Measurements from ENCODE around the gene CCDC40.

CCDC40 gene

GRCh38 chr17:80110447-80110812 lies 74.0 kb downstream of the CCDC40 start:
- H3K4me3 ChIP-seq (ENCODE audit: low read depth, low read length): no peak overlapping the region
- in situ Hi-C loops (cut with HindIII; ENCODE audit: low sequenced_read_pairs): no loop called here
- no peak for TF ChIP-seq CTCF (IDR thresholded peaks at IDR 0.05; ENCODE audit: low read depth, low read length, missing control alignments)
- DNase-seq (ENCODE audit: low read depth): no peak

GRCh38 chr17:80110927-80111701 lies 74.7 kb downstream of the CCDC40 start:
- in situ Hi-C loops (cut with HindIII; ENCODE audit: low sequenced_read_pairs): no loop called here
- no peak for TF ChIP-seq CTCF (IDR thresholded peaks at IDR 0.05; ENCODE audit: low read depth, low read length, missing control alignments)

GRCh38 chr17:80111702-80112470 lies 75.4 kb downstream of the CCDC40 start:
- no peak overlapping the region for H3K4me3 ChIP-seq (ENCODE audit: low read depth, low read length)
- in situ Hi-C loops (cut with HindIII; ENCODE audit: low sequenced_read_pairs): no loop called here
- TF ChIP-seq CTCF (IDR thresholded peaks at IDR 0.05; ENCODE audit: low read depth, low read length, missing control alignments): no peak
- DNase-seq (ENCODE audit: low read depth): no peak

More at GRCh38 chr17:80110927-80111701, 74.7 kb downstream of the CCDC40 start:
- H3K4me3 ChIP-seq (ENCODE audit: low read depth, low read length): no peak overlapping the region
- DNase-seq (ENCODE audit: low read depth): no peak

- H3K4me3 ChIP-seq (ENCODE audit: low read depth, low read length): no peak overlapping the region
- TF ChIP-seq CTCF (IDR thresholded peaks at IDR 0.05; ENCODE audit: low read depth, low read length, missing control alignments): no peak
- DNase-seq (ENCODE audit: low read depth): no peak
- in situ Hi-C loops (cut with HindIII; ENCODE audit: low sequenced_read_pairs): no loop called here
Observed at GRCh38 chr17:80112471-80113032, 76.1 kb downstream of the CCDC40 start.

- in situ Hi-C loops (cut with HindIII; ENCODE audit: low sequenced_read_pairs): no loop called here
- no peak for TF ChIP-seq CTCF (IDR thresholded peaks at IDR 0.05; ENCODE audit: low read depth, low read length, missing control alignments)
- no peak for DNase-seq (ENCODE audit: low read depth)
- no peak overlapping the region for H3K4me3 ChIP-seq (ENCODE audit: low read depth, low read length)
Observed at GRCh38 chr17:80113033-80113484, 76.6 kb downstream of the CCDC40 start.

GRCh38 chr17:80114758-80115157 lies 78.3 kb downstream of the CCDC40 start:
- in situ Hi-C loops (cut with HindIII; ENCODE audit: low sequenced_read_pairs): no loop called here
- no peak for TF ChIP-seq CTCF (IDR thresholded peaks at IDR 0.05; ENCODE audit: low read depth, low read length, missing control alignments)

More at GRCh38 chr17:80114758-80115157, 78.3 kb downstream of the CCDC40 start:
- DNase-seq (ENCODE audit: low read depth): no peak
- H3K4me3 ChIP-seq (ENCODE audit: low read depth, low read length): no peak overlapping the region

Data from astrocyte of the cerebellum (primary cell).